ENCODE results near the gene ACIN1. TPM values are rescaled to one million over a fixed set of nuclear protein-coding genes. Genes with fewer than 3 reads are reported as not detected.

ACIN1 gene
- total and polyA plus RNA-seq, 2 experiments from 2014 or later: 76.1 to 172 TPM

DNA sequence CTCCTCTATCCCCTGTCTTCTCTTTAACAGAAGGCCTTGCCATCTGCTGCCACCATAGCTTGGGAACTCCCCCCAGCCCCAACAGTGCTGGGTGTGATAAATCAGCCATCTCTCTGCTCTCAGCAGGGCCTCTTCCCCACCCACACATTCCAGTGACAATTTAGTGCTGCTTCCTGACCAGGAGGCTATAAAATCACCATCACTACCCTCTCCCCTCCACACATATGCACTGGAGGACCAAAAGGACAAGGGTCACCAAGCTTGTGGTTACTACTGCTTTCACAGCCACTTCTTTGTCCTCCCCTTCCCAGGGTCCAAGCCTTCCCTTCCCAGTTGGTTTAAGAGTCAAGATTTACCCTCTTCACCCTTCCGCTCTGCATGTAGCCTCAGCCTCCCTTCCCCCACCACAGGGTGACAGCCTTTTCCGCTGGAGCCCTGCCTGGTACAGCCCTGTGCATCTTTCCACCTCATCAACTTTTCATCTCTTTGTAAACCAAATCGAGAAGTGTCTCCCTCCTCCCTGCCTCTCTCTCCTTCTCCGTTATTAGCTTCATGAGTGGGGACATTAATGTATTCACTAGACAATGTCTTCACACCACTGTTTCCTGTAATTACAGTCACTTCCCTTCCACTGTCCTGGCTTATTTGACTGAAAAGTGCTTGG lies 69.7 kb downstream of the ACIN1 start:
- Histone ChIP-seq H3K4me2 (no peak overlapping the region), H3K27me3 (ENCODE audit: insufficient read depth) (no peaks in the 10 kb centered on the region), H3K36me3 (ENCODE audit: insufficient read depth) (peaks cover 37% of the 10 kb centered on the region; the same call in 1 of the 2 replicates), H3K9me2 (ENCODE audit: insufficient read depth) (no peaks in the 10 kb centered on the region), H3F3A (replicated peaks; ENCODE audit: low read depth) (peaks cover 19% of the 10 kb centered on the region), H3K27ac (ENCODE audit: low read depth) (peak overlapping the region; percentile 21; the same call in 1 of the 2 replicates), H3K4me3 (no peak overlapping the region), H3K79me2 (replicated peaks; ENCODE audit: insufficient read depth) (peaks cover 16% of the 10 kb centered on the region), H2AFZ (no peak overlapping the region), H4K20me1 (replicated peaks; ENCODE audit: insufficient read depth) (peaks cover 16% of the 10 kb centered on the region), H3K4me1 (ENCODE audit: insufficient read depth) (peaks cover 18% of the 10 kb centered on the region)
- no peak for TF ChIP-seq CREB1 (CRISPR knock-in tag; IDR thresholded peaks at IDR 0.05; ENCODE audit: low read depth)
- TF ChIP-seq, protein P1, sequence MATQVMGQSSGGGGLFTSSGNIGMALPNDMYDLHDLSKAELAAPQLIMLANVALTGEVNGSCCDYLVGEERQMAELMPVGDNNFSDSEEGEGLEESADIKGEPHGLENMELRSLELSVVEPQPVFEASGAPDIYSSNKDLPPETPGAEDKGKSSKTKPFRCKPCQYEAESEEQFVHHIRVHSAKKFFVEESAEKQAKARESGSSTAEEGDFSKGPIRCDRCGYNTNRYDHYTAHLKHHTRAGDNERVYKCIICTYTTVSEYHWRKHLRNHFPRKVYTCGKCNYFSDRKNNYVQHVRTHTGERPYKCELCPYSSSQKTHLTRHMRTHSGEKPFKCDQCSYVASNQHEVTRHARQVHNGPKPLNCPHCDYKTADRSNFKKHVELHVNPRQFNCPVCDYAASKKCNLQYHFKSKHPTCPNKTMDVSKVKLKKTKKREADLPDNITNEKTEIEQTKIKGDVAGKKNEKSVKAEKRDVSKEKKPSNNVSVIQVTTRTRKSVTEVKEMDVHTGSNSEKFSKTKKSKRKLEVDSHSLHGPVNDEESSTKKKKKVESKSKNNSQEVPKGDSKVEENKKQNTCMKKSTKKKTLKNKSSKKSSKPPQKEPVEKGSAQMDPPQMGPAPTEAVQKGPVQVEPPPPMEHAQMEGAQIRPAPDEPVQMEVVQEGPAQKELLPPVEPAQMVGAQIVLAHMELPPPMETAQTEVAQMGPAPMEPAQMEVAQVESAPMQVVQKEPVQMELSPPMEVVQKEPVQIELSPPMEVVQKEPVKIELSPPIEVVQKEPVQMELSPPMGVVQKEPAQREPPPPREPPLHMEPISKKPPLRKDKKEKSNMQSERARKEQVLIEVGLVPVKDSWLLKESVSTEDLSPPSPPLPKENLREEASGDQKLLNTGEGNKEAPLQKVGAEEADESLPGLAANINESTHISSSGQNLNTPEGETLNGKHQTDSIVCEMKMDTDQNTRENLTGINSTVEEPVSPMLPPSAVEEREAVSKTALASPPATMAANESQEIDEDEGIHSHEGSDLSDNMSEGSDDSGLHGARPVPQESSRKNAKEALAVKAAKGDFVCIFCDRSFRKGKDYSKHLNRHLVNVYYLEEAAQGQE (IDR thresholded peaks at IDR 0.05; ENCODE audit: unreplicated experiment): no peak
- TF ChIP-seq ZNF331 (CRISPR knock-in tag; IDR thresholded peaks at IDR 0.05; ENCODE audit: low read depth): no peak
- TF ChIP-seq, protein P2, sequence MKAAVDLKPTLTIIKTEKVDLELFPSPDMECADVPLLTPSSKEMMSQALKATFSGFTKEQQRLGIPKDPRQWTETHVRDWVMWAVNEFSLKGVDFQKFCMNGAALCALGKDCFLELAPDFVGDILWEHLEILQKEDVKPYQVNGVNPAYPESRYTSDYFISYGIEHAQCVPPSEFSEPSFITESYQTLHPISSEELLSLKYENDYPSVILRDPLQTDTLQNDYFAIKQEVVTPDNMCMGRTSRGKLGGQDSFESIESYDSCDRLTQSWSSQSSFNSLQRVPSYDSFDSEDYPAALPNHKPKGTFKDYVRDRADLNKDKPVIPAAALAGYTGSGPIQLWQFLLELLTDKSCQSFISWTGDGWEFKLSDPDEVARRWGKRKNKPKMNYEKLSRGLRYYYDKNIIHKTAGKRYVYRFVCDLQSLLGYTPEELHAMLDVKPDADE (IDR thresholded peaks at IDR 0.05): no peak
- TF ChIP-seq JUNB (IDR thresholded peaks at IDR 0.05; ENCODE audit: unreplicated experiment): no peak
- TF ChIP-seq EZH2 (IDR thresholded peaks at IDR 0.05; ENCODE audit: low read depth, unreplicated experiment): no peak
- no peak for TF ChIP-seq STAT1 (IDR thresholded peaks at IDR 0.05; ENCODE audit: unreplicated experiment)
- TF ChIP-seq, protein P3, sequence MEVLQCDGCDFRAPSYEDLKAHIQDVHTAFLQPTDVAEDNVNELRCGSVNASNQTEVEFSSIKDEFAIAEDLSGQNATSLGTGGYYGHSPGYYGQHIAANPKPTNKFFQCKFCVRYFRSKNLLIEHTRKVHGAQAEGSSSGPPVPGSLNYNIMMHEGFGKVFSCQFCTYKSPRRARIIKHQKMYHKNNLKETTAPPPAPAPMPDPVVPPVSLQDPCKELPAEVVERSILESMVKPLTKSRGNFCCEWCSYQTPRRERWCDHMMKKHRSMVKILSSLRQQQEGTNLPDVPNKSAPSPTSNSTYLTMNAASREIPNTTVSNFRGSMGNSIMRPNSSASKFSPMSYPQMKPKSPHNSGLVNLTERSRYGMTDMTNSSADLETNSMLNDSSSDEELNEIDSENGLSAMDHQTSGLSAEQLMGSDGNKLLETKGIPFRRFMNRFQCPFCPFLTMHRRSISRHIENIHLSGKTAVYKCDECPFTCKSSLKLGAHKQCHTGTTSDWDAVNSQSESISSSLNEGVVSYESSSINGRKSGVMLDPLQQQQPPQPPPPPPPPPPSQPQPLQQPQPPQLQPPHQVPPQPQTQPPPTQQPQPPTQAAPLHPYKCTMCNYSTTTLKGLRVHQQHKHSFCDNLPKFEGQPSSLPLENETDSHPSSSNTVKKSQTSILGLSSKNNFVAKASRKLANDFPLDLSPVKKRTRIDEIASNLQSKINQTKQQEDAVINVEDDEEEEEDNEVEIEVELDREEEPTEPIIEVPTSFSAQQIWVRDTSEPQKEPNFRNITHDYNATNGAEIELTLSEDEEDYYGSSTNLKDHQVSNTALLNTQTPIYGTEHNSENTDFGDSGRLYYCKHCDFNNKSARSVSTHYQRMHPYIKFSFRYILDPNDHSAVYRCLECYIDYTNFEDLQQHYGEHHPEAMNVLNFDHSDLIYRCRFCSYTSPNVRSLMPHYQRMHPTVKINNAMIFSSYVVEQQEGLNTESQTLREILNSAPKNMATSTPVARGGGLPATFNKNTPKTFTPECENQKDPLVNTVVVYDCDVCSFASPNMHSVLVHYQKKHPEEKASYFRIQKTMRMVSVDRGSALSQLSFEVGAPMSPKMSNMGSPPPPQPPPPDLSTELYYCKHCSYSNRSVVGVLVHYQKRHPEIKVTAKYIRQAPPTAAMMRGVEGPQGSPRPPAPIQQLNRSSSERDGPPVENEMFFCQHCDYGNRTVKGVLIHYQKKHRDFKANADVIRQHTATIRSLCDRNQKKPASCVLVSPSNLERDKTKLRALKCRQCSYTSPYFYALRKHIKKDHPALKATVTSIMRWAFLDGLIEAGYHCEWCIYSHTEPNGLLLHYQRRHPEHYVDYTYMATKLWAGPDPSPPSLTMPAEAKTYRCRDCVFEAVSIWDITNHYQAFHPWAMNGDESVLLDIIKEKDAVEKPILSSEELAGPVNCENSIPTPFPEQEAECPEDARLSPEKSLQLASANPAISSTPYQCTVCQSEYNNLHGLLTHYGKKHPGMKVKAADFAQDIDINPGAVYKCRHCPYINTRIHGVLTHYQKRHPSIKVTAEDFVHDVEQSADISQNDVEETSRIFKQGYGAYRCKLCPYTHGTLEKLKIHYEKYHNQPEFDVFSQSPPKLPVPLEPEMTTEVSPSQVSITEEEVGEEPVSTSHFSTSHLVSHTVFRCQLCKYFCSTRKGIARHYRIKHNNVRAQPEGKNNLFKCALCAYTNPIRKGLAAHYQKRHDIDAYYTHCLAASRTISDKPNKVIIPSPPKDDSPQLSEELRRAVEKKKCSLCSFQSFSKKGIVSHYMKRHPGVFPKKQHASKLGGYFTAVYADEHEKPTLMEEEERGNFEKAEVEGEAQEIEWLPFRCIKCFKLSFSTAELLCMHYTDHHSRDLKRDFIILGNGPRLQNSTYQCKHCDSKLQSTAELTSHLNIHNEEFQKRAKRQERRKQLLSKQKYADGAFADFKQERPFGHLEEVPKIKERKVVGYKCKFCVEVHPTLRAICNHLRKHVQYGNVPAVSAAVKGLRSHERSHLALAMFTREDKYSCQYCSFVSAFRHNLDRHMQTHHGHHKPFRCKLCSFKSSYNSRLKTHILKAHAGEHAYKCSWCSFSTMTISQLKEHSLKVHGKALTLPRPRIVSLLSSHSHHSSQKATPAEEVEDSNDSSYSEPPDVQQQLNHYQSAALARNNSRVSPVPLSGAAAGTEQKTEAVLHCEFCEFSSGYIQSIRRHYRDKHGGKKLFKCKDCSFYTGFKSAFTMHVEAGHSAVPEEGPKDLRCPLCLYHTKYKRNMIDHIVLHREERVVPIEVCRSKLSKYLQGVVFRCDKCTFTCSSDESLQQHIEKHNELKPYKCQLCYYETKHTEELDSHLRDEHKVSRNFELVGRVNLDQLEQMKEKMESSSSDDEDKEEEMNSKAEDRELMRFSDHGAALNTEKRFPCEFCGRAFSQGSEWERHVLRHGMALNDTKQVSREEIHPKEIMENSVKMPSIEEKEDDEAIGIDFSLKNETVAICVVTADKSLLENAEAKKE (CRISPR knock-in tag; IDR thresholded peaks at IDR 0.05): no peak
- no peak for TF ChIP-seq POLR2AphosphoS5 (IDR thresholded peaks at IDR 0.05; ENCODE audit: low read depth)
- TF ChIP-seq, protein P4, sequence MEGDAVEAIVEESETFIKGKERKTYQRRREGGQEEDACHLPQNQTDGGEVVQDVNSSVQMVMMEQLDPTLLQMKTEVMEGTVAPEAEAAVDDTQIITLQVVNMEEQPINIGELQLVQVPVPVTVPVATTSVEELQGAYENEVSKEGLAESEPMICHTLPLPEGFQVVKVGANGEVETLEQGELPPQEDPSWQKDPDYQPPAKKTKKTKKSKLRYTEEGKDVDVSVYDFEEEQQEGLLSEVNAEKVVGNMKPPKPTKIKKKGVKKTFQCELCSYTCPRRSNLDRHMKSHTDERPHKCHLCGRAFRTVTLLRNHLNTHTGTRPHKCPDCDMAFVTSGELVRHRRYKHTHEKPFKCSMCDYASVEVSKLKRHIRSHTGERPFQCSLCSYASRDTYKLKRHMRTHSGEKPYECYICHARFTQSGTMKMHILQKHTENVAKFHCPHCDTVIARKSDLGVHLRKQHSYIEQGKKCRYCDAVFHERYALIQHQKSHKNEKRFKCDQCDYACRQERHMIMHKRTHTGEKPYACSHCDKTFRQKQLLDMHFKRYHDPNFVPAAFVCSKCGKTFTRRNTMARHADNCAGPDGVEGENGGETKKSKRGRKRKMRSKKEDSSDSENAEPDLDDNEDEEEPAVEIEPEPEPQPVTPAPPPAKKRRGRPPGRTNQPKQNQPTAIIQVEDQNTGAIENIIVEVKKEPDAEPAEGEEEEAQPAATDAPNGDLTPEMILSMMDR (conservative IDR thresholded peaks at IDR 0.05; ENCODE audit: low read depth in 2 of 2): no peak
- no peak for TF ChIP-seq ZNF114 (CRISPR knock-in tag; IDR thresholded peaks at IDR 0.05)
- no peak for TF ChIP-seq NANOG (IDR thresholded peaks at IDR 0.05; ENCODE audit: borderline replicate concordance)
- TF ChIP-seq EZH2phosphoT487 (IDR thresholded peaks at IDR 0.05; ENCODE audit: unreplicated experiment): no peak
- no peak overlapping the region for H3K4me3 Mint-ChIP-seq
- peaks cover 26% of the 10 kb centered on the region for H3K4me1 Mint-ChIP-seq
- DNase-seq (ENCODE audit: low spot score) (no peak), ATAC-seq (no peak; the same call in 2 of the 3 replicates)
- peaks cover 42% of the 10 kb centered on the region for H3K36me3 Mint-ChIP-seq (ENCODE audit: low read depth)
- no peaks in the 10 kb centered on the region for H3K9me3 Mint-ChIP-seq
- peak overlapping the region; percentile 43 for H3K27ac Mint-ChIP-seq
- H3K27me3 Mint-ChIP-seq (ENCODE audit: insufficient read depth, low read depth, poor library complexity): peaks cover 5% of the 10 kb centered on the region

Data from GM23338 (cell line).